GM12878 (cell line): Measurements from ENCODE around the gene CTXND1. TPM values are rescaled to one million over a fixed set of nuclear protein-coding genes. Genes with fewer than 3 reads are reported as not detected.

ENCODE experiments used
- ATAC-seq: fragments of 200-7000 bp; cut with Tn5 transposase; 3 replicates; pipeline ENCODE4 v1.9.1; 2020; ENCODE audit warnings: mild to moderate bottlenecking, moderate library complexity
- BruUV-seq: library from RNA; stranded (reverse); fragments of 400-500 nt; replicated peaks from 2 replicates; lab custom pipeline; 2021; lab: Mats Ljungman, UMichigan
- CTCF ChIA-PET: fragments of 300-600 bp; sonication (Branson Sonifier 250); formaldehyde crosslinking; extraction: SDS; loops from one replicate; lab custom pipeline; 2021; ENCODE audit warnings: inconsistent platforms; lab: Yijun Ruan, JAX
- POLR2A ChIA-PET: fragments of 350-600 bp; formaldehyde crosslinking; extraction: SDS; loops from one replicate; lab custom pipeline; 2021; ENCODE audit warnings: inconsistent platforms; lab: Charles Lee
- RAD21 ChIA-PET: fragments of 300-600 bp; sonication (Branson Sonifier 250); formaldehyde crosslinking; loops from one replicate; lab custom pipeline; 2023; ENCODE audit warnings: antibody characterized with exemption; ENCODE audit not compliant: unreplicated experiment; lab: Charles Lee
- SMC1A ChIA-PET: fragments of 300-600 bp; sonication (Branson Sonifier 250); formaldehyde crosslinking; loops from one replicate; lab custom pipeline; 2023; ENCODE audit not compliant: unreplicated experiment, uncharacterized antibody; lab: Charles Lee
- DNase-seq: peaks from one replicate; pipeline ENCODE4 v3.0.0-alpha.2; 2011; ENCODE audit warnings: low read depth, low spot score
- FAIRE-seq: peaks from 3 replicates; lab custom pipeline; 2011; peaks lifted over from hg19 to GRCh38; lab: Jason Lieb, UNC
- H2AFZ ChIP-seq: 2 replicates; pipeline ENCODE4 v1.6.0; 2011; ENCODE audit warnings: low read depth, low read length, control low read depth; ENCODE audit not compliant: control insufficient read depth
- H3K27ac ChIP-seq: 2 replicates; pipeline ENCODE4 v1.5.1; 2011; ENCODE audit warnings: control low read depth; ENCODE audit not compliant: control insufficient read depth, insufficient read depth
- H3K27me3 ChIP-seq, 2 experiments: replicated peaks in 1 of 2; 2 replicates each; pipeline versions ENCODE4 v1.6.0 to v1.6.1; 2011; ENCODE audit warnings: low read length in 1 of 2; ENCODE audit not compliant: control insufficient read depth in 2 of 2, insufficient read depth in 2 of 2
- H3K36me3 ChIP-seq, 2 experiments: 2 replicates each; pipeline ENCODE4 v1.5.1; 2011; ENCODE audit warnings: low read length in 1 of 2; ENCODE audit not compliant: control insufficient read depth in 2 of 2, insufficient read depth in 2 of 2
- H3K4me1 ChIP-seq: 2 replicates; pipeline ENCODE4 v1.6.1; 2011; ENCODE audit warnings: mild to moderate bottlenecking, low read length, moderate library complexity, mixed read lengths; ENCODE audit not compliant: control insufficient read depth, insufficient read depth
- H3K4me2 ChIP-seq: 2 replicates; pipeline ENCODE4 v1.6.0; 2011; ENCODE audit warnings: control low read depth; ENCODE audit not compliant: control insufficient read depth, insufficient read depth
- H3K4me3 ChIP-seq: fragments of 200-600 bp; sonication (generic); 2 replicates; pipeline ENCODE4 v1.5.1; 2016
- H3K79me2 ChIP-seq: 2 replicates; pipeline ENCODE4 v1.6.0; 2011; ENCODE audit warnings: low read length; ENCODE audit not compliant: control insufficient read depth, insufficient read depth
- H3K9ac ChIP-seq: 2 replicates; pipeline ENCODE4 v1.8.0; 2011; ENCODE audit warnings: low read length, control low read depth, mixed read lengths; ENCODE audit not compliant: control insufficient read depth, insufficient read depth
- H3K9me3 ChIP-seq: replicated peaks from 3 replicates; pipeline ENCODE4 v1.5.1; 2011; ENCODE audit warnings: mild to moderate bottlenecking, low read length; ENCODE audit not compliant: control insufficient read depth, insufficient read depth
- H4K20me1 ChIP-seq: 2 replicates; pipeline ENCODE4 v1.6.0; 2011; ENCODE audit not compliant: control insufficient read depth, insufficient read depth
- CBFB ChIP-seq: IDR thresholded peaks from 2 replicates; pipeline ENCODE4 v1.6.1; 2016; ENCODE audit warnings: antibody characterized with exemption, low read depth
- CEBPB ChIP-seq, 2 experiments: fragments of 150-350 bp in 1 of 2; IDR thresholded peaks; 2 replicates each; pipeline ENCODE4 v1.6.1; 2012 to 2014; ENCODE audit warnings: low read depth in 2 of 2, low read length in 2 of 2, borderline replicate concordance in 1 of 2, inconsistent platforms in 1 of 2
- ESRRA ChIP-seq: IDR thresholded peaks from 2 replicates; pipeline ENCODE4 v1.6.1; 2012; ENCODE audit warnings: mild to moderate bottlenecking, low read length, improper control_type of control experiment
- MTA2 ChIP-seq: fragments of 450-650 bp; IDR thresholded peaks from 2 replicates; pipeline ENCODE4 v1.6.1; 2016; ENCODE audit warnings: low read depth, mild to moderate bottlenecking, moderate library complexity
- NBN ChIP-seq: fragments of 450-650 bp; IDR thresholded peaks from 2 replicates; pipeline ENCODE4 v1.6.1; 2016
- NFIC ChIP-seq: IDR thresholded peaks from 2 replicates; pipeline ENCODE4 v1.6.1; 2012; ENCODE audit warnings: low read depth, mild to moderate bottlenecking, inconsistent platforms, low read length, moderate library complexity
- NFYB ChIP-seq: IDR thresholded peaks from 2 replicates; pipeline ENCODE4 v1.6.1; 2011; ENCODE audit warnings: low read depth, mild to moderate bottlenecking, low read length, improper control_type of control experiment, moderate library complexity; ENCODE audit not compliant: insufficient read depth
- NR2C1 ChIP-seq: fragments of 450-650 bp; IDR thresholded peaks from 2 replicates; pipeline ENCODE4 v1.6.1; 2017; ENCODE audit warnings: antibody characterized with exemption, mild to moderate bottlenecking, moderate library complexity
- NR2F1 ChIP-seq: fragments of 450-650 bp; conservative IDR thresholded peaks from 2 replicates; pipeline ENCODE4 v1.6.1; 2017; ENCODE audit warnings: mild to moderate bottlenecking
- PRDM15 ChIP-seq: fragments of 450-650 bp; formaldehyde crosslinking; IDR thresholded peaks from 2 replicates; pipeline ENCODE4 v1.4.0; 2020; ENCODE audit warnings: mild to moderate bottlenecking, moderate library complexity
- RB1 ChIP-seq: fragments of 450-650 bp; formaldehyde crosslinking; IDR thresholded peaks from 2 replicates; pipeline ENCODE4 v1.6.1; 2017; ENCODE audit warnings: mild to moderate bottlenecking, borderline replicate concordance
- SIX5 ChIP-seq: IDR thresholded peaks from 2 replicates; pipeline ENCODE4 v1.6.1; 2011; ENCODE audit warnings: mild to moderate bottlenecking, low read depth, low read length, moderate library complexity; ENCODE audit not compliant: severe bottlenecking
- SMAD1 ChIP-seq: fragments of 450-650 bp; IDR thresholded peaks from 2 replicates; pipeline ENCODE4 v1.6.1; 2018; ENCODE audit warnings: mild to moderate bottlenecking, low read depth; ENCODE audit not compliant: partially characterized antibody
- SMAD5 ChIP-seq: IDR thresholded peaks from 2 replicates; pipeline ENCODE4 v1.6.1; 2016; ENCODE audit warnings: antibody characterized with exemption, low read depth
- SUPT20H ChIP-seq: IDR thresholded peaks from 2 replicates; pipeline ENCODE4 v1.6.1; 2011; ENCODE audit warnings: low read depth, mild to moderate bottlenecking, low read length, moderate library complexity, borderline replicate concordance; ENCODE audit not compliant: control insufficient read depth
- TAF1 ChIP-seq: IDR thresholded peaks from 2 replicates; pipeline ENCODE4 v1.6.1; 2011; ENCODE audit warnings: mild to moderate bottlenecking, low read depth, low read length, borderline replicate concordance
- WGBS: methylation state at CpG from one replicate; pipeline ENCODE4 v1.1.6; 2016; ENCODE audit warnings: low lambda C conversion rate; ENCODE audit not compliant: insufficient replicate concordance, insufficient coverage; ENCODE audit errors: missing lambda C conversion rate; 5-methylcytosine and 5-hydroxymethylcytosine counted together
- in situ Hi-C: fragments of 300-500 bp; cut with MboI; formaldehyde crosslinking; loops from 9 replicates; pipeline ENCODE4 v1.14.3; 2018; ENCODE audit warnings: mixed read lengths
- intact Hi-C: fragments of 100-400 bp; cut with micrococcal nuclease; formaldehyde crosslinking; loops from one replicate; pipeline ENCODE4 v1.14.2; 2022; ENCODE audit not compliant: unreplicated experiment
- polyA plus RNA-seq, 11 experiments: library from polyadenylated mRNA; depleted of rRNA in 4 of 11; unstranded in 6 of 11; stranded (reverse) in 5 of 11; fragments of >200 nt; fragmentation: Nextera tagmentation in 4 of 11; fragmentation: Illumina TruSeq in 1 of 11; extraction: Ambion mirVana in 4 of 11; extraction: Trizol in 1 of 11; gene quantifications; 1 replicate in 1 of 11; 2 replicates in 10 of 11; pipeline versions ENCODE4 v1.2.1 to v1.2.3, GENCODE V29; 2011 to 2016; ENCODE audit warnings: inconsistent platforms in 2 of 11, missing spikeins in 2 of 11, low read depth in 1 of 11
- total RNA-seq, 4 experiments: library from RNA; depleted of rRNA in 3 of 4; stranded (reverse); fragments of >200 nt in 3 of 4; fragmentation: Illumina TruSeq in 1 of 4; extraction: Trizol in 1 of 4; gene quantifications; 2 replicates each; pipeline versions ENCODE4 v1.2.1 to v1.2.3, GENCODE V29; 2013 to 2021
- TF ChIP-seq, protein P1 (sequence below): IDR thresholded peaks from 2 replicates; pipeline ENCODE4 v1.6.1; 2012; ENCODE audit warnings: low read depth, low read length, improper control_type of control experiment

CTXND1 gene
- total and polyA plus RNA-seq, 10 of the 15 experiments (the other 5 are each of a cell fraction or from before 2014, with no cell fraction given), result under 0.01 to 0.03 (median 0.02) TPM; not detected in 7

- FAIRE-seq, result no peak
- TF ChIP-seq SIX5 (no peak), NR2C1 (no peak), SMAD1 (no peak), PRDM15 (CRISPR knock-in tag) (no peak), CBFB (no peak), MTA2 (no peak), CEBPB (IDR thresholded peaks at IDR 0.05; ENCODE audit: borderline replicate concordance in 1 of 2, low read depth in 2 of 2, low read length in 2 of 2) (no peak), NR2F1 (no peak), NBN (no peak), SUPT20H (no peak), NFYB (no peak), TAF1 (no peak), SMAD5 (no peak), RB1 (no peak), NFIC (no peak), ESRRA (no peak)
- TF ChIP-seq, protein P1, sequence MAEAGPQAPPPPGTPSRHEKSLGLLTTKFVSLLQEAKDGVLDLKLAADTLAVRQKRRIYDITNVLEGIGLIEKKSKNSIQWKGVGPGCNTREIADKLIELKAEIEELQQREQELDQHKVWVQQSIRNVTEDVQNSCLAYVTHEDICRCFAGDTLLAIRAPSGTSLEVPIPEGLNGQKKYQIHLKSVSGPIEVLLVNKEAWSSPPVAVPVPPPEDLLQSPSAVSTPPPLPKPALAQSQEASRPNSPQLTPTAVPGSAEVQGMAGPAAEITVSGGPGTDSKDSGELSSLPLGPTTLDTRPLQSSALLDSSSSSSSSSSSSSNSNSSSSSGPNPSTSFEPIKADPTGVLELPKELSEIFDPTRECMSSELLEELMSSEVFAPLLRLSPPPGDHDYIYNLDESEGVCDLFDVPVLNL, result no peak
- Histone ChIP-seq H3K36me3 (no peaks in the 10 kb centered on the region), H3K27me3 (no peaks in the 10 kb centered on the region), H3K4me1 (no peaks in the 10 kb centered on the region), H3K79me2 (no peaks in the 10 kb centered on the region), H3K4me3 (no peak overlapping the region), H2AFZ (no peak overlapping the region), H3K9ac (no peak overlapping the region), H3K4me2 (no peak overlapping the region), H4K20me1 (no peaks in the 10 kb centered on the region), H3K27ac (no peak overlapping the region), H3K9me3 (no peaks in the 10 kb centered on the region)
- no peak for ATAC-seq
- ChIA-PET POLR2A (no interaction called here), RAD21 (no interaction called here), SMC1A (interaction anchor here (0.6 to 1.2 kb wide), 2 partner anchors 59 to 238 kb away, joined by 3 read pairs; no protein-coding TSS in a partner anchor), CTCF (no interaction called here)
- WGBS, result 0% methylated on average over 1 of the region's 1 CpG
- intact Hi-C loops, result no loop called here
- in situ Hi-C loops, result no loop called here
- DNase-seq, result no peak
- BruUV-seq, result no TSS peak
Observed at GRCh38 chr15:80301472-80301871, 49.5 kb upstream of the CTXND1 start.
